MM.1S (cell line): ENCODE results near the gene CDH19.

Experiments used
- EZH2 ChIP-seq: fragments of 300-600 bp; sonication (generic); optimal IDR thresholded peaks from 2 replicates; pipeline ENCODE3; 2017; ENCODE audit warnings: low read depth, mild to moderate bottlenecking, antibody characterized with exemption, low read length, mixed read lengths
- TF ChIP-seq, protein P1 (sequence below): fragments of 300-600 bp; sonication (generic); IDR thresholded peaks from 2 replicates; pipeline ENCODE4 v1.5.1; 2016; ENCODE audit warnings: antibody characterized with exemption, low read length, mixed read lengths

DNA sequence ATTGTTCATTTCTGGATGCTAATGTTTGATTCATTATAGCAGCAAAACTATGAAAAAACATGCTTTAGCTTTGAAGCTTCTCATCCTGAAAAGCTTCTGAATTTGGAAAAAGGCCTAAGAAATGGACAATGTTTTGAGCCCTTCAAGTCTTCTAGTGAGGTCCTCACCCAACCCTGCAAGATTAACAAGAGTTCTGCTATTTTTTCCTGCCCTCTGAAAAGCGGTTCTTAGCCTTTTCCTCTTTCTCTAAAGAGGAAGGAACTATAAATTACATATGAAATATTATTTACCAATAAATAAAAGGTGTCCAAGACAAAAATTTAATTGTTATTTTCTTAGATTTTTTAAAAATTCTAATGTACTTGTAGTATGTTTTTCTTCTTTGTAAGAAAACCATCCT is 19.9 kb upstream of the CDH19 start:
- TF ChIP-seq, protein P1, sequence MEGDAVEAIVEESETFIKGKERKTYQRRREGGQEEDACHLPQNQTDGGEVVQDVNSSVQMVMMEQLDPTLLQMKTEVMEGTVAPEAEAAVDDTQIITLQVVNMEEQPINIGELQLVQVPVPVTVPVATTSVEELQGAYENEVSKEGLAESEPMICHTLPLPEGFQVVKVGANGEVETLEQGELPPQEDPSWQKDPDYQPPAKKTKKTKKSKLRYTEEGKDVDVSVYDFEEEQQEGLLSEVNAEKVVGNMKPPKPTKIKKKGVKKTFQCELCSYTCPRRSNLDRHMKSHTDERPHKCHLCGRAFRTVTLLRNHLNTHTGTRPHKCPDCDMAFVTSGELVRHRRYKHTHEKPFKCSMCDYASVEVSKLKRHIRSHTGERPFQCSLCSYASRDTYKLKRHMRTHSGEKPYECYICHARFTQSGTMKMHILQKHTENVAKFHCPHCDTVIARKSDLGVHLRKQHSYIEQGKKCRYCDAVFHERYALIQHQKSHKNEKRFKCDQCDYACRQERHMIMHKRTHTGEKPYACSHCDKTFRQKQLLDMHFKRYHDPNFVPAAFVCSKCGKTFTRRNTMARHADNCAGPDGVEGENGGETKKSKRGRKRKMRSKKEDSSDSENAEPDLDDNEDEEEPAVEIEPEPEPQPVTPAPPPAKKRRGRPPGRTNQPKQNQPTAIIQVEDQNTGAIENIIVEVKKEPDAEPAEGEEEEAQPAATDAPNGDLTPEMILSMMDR: no peak
- TF ChIP-seq EZH2: no peak
